Measurements from ENCODE around the gene SLC22A4.

Gene SLC22A4

DNA sequence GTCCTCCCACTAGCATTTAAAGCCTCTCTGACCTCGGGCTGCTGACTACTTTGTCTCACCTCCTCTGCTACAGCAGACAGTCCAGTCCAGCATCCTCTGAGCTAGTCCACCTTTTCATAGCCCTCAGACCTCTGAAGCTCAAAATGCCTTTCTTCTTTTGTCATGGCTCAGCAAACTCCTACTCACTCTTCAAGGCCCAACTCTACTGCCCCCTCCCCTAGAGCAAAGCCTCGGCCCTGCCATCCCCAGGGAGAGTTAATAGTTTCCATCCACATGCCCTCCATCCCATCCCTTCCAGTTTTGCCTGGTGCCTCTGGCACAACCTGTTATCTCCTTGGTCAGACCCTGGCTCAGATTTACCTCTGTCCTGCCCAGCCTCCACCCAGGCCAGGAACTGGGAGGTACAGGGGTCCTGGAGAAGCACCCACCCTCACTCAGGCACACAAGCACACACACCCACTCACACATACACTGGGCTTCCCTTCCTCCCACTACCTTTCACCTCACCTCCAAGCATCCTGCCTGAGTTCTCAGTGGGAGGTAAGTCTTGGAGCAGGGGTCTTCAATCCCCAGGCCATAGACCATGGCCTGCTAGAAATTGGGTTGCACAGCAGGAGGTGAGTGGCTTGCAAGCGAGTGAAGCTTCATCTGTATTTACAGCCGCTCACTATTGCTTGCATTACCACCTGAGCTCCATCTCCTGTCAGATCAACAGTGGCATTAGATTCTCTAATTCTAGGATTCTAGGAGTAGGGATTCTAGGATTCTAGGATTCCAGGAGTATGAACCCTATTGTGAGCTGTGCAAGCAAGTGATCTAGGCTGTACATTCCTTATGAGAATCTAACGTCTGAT lies 18.6 kb upstream of the SLC22A4 start:
- no peak for DNase-seq

DNA sequence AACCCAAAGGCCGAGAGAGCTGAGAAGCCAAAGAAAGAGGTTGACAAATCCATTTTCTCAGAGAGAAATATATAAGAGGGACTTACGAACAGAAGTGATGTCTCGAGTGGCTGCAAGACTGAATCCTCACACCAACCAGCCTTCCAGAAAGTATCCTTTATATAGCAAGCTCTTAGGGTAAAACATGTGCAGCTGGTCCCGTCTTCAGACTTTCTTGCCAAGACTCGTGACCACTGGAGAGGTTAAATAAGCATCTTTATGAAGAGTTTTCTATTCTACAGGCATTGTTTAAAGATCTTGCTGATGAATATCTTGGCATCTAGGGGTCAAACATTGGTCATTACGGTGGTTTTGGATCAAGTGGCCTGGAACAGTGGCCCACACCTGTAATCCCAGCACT lies 16.9 kb upstream of the SLC22A4 start:
- no peak for DNase-seq

DNA sequence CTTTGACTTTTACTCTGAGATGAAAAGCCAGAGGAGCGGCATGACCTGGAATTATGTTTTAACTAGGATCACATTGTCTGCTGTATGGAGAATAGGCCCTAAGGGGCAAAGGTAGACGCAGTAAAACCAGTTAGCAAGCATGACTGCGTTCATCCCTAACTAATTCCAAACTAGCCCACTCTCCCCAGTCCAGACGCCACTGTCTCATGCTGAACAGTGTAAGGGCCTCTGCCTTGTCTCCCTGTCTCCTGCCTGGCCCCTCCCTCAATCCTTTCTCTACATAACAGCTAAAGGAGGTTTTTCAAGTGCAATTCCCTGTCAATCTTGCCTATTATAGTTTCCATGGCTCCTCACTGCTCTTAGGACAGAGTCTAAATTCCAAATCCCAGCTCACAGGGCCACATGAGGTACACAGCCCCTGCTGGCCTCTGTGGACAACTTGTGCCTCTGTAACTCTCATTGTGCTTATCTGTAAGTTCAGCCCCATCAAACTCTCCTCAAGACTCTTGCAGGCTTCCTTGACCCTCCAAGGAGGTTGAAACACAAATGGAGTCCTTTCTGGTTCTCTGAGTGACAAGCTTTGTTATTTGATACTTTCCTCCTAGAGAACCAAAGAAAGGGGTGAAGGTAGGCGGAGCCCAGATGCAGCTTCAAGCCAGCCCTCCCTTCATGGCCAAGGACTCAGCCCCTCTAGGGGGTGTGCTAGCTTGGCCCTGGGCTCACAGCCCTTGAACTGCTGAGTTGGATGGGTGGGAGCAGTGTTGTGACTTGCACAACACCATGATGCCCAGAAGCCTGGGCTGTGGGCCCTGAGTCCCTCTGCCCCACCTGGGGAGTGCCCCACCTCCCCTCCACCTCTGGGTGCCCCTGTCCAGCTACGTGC lies 16.0 kb upstream of the SLC22A4 start:
- no peak for DNase-seq

DNA sequence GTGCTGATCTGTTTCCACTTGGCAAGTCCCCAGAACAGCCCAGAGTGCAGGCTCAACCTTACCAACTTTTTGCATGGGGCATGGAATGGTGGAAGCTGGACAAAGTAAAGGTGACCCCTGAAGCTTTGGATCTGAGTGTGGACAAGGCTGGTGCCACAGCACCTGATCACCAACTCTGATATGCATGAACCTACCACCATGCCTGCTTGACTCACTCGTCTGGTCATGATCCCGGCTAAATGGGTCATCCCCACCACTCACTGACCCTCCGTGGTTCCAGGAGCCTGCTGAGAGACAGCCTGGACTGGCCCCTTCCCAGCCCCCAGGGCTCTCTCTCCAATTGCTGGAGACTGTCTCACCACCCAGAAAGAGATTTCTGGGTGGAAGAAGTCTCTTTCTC lies 14.4 kb upstream of the SLC22A4 start:
- DNase-seq, result no peak

DNA sequence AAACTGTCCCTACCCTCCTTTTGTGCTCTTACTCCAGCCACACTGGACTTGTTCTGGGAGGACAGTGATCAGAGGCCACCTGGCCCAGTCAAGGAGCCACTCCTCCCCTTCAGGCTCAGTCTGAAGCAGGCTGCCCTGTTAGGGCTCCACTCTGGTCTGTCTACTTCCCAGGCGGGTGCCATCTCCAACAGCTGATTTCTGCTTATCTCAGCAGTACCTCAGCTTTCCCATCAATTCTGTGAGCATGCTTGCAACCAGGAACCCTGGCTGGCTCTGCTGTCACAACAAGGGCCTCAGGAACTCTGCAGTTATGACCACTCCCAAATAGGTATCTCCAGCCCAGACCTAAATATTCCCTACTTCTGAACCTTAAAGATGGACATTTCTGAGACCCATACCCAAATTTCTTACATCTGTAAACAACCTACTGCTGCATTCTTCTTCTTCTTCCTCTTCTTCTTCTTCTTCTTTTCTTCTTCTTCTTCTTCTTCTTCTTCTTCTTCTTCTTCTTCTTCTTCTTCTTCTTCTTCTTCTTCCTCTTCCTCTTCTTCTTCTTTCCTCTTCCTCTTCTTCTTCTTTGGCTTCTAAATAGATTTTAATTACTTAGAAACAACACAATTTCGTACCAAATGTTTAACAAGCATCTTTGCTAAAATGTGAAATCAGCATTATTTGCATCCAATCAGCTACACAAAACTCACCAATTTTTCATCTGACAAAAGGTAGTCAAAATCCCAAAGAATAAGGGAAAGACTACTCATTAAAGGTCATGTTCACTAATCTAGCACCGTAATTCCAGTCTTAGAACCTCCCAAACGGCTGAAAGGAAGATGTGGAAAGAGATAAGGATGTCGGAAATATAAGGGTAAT lies 13.6 kb upstream of the SLC22A4 start:
- no peak for DNase-seq

DNA sequence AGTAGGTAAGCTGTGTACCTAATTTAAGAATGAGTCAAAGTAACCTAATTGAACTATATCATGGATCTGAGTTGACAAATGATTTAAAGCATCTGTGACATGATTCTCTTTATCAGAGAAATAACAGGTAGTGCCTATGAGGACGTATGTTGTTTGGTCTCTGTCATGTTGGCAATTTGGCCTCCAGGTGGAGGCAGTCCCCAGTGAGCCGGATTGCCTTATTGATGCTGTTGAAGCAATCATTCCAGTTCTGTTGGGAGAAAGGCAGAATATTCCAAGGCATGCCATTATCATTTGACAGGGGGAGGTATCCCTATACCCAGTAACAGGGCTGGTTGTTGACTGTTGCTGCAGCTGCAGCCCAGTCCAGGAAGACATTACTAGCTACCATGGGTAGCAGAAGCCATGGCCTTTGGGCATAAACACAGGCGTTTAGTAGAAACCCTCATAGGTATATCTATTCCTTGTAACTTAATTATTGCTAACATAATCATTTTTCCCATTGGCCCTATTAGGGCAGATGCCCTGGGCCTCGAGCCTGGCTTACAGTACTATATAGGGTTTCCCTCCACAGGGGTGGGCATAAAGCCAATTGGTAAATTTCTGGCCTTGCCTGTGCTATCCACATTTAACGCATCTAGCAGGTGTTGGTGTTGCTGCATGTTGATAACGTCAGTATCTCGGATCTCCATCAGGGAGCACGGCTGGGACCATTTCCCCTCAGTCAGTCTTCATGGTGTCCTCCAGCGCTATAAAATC lies 12.2 kb upstream of the SLC22A4 start:
- no peak for DNase-seq

DNA sequence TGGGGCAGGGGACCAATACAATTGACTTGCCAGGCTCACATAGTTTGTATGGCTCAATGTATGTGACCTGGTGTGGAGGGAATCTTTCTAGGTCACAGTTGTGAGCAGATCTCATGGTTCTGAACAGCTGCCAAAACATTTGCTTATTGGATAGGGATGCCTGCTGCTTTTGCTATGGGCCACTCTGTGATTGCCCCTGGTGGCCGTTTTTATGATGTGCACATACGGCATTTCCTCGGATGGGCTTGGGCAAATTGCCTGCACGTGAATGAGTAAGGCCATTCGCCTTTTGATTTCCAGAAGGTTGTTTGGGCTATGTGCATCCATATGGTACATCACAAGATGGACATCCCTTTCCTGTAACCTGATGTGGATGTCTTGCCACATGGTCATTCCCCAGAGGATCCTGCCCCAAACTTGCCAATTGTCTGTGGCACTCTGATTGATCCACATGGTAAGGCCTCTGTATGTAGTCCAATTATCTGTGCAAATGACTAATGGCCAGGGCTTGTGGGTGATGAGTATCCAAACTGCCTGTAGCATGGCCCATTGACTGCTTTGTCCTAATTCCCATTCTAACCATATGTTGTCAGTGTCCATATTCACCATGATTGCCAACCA lies 10.7 kb upstream of the SLC22A4 start:
- DNase-seq, result no peak

DNA sequence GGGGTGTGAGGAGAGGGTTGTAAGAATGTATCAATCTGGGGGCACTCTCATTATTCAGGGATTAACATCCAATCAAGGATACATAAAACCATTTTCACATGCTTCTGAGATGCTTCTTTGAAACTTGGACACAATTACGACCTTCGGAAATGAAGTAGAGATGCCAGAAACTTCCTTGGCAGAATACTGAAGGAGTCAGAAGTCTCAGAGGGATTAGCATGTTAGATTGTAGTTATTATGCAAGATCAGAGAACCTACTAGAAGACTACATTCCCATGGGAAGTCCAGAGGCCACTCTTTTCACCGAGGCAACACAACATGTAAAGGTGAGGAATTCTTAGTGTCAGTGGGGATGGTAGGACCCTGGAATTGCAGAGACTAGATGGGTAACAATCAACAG lies 5.1 kb upstream of the SLC22A4 start:
- DNase-seq, result no peak

DNA sequence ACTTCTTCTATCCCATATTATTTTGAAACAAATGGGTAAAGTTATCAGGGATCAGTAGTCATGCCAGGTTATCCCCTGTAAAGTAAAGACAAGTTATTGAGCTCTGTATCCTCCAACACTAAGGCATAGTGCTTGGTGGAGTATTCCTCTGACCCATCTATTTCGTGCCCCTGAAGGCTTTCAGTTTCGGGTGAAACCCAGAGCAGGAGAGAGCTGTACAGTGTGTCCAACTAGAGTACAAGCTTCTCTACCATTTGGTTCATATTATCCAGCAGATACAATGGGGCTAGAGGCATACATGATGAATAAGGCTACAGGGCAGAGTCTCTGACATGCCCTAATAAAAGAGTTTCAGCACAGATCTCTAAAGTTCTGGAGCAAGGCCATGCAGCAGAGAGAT lies 3.2 kb upstream of the SLC22A4 start:
- DNase-seq, result no peak

DNA sequence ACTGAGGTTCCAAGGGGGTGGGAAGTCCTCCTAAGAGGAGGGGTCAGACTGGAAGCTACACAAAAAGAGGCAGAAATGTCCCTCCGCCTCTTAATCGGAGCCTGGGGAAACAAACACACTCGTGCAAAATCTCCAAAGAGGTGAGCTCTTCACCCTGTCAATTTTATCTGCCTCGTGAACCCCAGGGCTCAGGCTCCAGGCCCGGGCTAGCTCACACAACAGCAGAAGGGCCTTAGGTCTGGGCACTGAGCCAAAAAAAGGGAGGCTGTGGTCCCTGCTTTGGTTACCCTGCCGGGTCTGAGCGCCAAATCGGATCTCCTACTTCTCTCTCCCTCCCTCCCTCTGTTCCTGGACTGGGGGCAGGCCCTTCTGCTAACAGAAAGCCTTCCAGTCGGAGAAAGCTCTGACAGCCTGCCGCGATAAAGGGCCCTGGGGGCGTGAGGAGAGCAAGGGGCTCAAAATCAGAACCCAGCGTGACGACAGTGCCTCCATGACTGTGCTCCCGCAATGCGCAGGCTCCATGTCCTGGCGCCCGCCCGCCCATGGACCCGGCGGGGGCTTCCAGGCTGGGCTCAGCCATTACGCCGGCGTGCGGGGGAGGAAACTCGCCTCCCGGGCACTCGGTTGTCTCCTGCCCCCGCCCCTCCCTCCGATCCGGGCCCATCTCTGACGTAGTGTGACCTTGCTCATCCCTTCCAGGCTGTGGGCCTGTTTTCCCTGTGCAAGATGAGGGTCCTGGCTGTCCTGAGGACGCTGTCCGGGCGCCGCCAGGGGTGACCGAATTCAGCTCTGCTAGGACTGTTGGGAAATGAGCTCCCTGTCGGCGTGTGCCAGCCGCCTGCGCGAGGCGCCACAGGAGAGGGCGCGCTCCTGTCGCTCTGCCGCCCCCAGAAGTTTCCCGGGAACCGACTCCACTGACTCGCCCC lies 865 bp upstream of the SLC22A4 start:
- peak; percentile 76 for DNase-seq

DNA sequence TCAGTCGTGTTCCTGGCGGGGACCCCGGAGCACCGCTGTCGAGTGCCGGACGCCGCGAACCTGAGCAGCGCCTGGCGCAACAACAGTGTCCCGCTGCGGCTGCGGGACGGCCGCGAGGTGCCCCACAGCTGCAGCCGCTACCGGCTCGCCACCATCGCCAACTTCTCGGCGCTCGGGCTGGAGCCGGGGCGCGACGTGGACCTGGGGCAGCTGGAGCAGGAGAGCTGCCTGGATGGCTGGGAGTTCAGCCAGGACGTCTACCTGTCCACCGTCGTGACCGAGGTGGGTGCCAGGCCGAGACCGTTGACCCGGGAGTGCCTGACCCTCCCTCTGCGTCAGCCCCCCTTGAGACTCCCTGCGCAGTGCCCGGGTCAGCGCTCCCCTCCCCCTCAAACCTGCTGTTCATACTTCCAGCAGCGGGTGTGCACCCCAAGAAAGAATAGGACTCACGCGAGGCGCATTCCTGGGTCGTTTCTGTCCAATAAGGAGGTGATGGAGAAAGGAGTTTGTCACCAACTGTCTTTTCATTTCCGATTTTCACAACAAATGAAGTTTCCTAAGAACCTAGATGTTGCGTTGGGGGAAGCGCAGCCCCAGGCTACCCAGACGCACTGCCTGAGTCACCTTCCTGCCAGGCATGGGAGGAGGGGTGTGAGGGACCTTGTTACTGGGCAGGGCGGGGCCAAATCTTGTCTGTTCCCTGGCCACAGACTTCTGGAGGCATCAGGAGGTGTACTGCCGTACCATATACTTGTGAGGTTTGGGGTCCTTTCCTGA lies 722 bp downstream of the SLC22A4 start:
- peak; percentile 82 for DNase-seq

DNA sequence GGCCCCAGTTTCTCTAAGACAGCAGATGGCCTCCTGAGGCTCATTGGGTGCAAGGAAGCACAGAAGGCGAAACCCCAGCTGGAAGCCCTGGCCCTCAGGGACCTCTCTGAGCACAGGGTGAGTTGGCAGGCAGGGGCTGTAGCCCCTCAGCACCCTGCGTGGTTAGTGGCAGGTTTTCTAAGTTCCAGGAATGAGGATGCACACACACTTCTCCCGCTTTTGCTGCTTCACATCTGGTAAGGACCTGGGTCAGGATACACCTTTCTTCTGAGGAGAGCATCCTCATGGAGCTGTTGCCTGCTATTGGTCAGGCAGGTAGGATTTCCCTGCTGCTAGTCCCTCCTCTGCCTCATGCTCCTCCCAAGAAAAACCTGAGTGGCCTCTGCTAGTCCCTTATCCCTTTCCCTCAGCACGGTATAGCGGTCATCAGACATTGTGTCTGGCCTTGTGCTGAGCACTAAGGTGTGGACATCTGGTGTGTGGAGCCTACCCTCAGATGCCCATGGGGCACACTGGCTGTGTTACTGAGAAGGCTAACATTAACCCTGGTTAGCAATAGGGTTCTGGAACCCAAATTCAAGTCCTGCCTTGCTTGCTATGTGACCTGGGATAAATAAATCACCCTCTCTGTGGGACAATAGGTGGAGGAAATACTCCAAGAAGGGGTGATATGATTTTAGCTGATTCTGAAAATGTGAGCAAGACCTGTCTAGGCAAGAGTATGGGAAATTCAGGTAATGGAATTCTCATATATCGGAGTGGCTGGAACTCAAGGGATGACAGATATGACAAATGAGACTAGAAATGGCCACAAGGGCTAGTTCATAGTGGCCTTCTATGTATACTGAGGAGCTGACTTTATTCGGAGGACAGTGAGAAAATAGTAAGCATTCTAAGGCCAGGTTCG lies 1.6 kb downstream of the SLC22A4 start:
- no peak for DNase-seq

DNA sequence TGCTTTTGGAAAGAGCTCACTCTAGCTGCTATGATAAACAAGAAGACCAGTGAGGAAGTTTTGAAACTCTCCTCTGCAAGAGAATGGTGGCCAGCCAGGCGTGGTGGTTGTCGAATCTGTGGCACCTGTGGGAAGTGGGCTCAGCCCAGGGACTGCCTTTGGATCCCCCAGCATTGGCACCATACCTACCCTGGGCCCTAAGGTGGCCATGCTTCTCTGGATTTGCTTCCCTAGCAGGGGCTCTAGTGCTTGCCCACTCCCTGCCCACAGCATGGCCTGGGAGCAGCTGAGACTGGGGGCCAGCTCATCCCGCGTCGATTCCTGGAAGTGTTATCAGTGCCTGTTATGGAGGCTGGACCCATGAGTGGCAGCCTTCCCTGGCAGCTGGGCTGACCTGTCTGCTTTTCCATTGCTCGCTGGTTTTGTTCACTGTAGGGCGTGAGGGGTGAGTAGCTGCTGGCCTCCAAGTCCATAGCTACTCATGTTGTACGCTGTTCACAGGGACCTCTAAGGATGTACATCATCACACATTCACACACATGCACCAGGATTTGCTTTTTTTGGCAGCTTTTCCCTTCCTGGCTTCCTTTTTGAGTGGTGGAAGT lies 2.3 kb downstream of the SLC22A4 start:
- no peak for DNase-seq

DNA sequence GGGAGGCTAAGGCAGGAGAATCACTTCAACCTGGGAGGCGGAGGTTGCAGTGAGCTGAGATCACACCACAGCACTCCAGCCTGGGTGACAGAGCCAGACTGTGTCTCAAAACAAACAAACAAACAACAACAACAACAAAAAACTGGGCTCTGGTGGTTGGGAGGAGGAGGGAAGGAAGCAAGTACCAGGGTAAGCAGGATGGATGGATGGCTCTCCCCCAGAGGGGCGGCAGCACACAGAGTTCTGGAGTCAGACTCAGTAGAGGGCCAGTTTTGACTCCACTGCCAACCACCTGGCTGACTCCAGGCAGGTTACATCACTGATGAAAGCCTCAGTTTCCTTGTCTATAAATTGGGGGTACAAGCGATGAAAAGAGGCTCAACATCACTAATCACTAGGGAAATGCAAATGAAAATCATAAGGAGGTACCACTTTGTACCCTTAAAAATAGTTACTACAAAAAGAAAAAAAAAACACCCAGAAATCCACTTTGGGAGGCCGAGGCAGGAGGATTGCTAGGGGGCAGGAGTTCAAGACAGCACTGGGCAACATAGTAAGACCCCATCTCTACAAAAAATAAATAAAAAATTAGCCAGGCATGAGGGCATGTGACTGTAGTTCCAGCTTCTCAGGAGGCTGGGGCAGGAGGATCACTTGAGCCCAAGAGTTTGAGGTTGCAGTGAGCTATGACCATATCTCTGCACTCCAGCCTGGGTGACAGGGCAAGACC lies 3.2 kb downstream of the SLC22A4 start:
- no peak for DNase-seq

DNA sequence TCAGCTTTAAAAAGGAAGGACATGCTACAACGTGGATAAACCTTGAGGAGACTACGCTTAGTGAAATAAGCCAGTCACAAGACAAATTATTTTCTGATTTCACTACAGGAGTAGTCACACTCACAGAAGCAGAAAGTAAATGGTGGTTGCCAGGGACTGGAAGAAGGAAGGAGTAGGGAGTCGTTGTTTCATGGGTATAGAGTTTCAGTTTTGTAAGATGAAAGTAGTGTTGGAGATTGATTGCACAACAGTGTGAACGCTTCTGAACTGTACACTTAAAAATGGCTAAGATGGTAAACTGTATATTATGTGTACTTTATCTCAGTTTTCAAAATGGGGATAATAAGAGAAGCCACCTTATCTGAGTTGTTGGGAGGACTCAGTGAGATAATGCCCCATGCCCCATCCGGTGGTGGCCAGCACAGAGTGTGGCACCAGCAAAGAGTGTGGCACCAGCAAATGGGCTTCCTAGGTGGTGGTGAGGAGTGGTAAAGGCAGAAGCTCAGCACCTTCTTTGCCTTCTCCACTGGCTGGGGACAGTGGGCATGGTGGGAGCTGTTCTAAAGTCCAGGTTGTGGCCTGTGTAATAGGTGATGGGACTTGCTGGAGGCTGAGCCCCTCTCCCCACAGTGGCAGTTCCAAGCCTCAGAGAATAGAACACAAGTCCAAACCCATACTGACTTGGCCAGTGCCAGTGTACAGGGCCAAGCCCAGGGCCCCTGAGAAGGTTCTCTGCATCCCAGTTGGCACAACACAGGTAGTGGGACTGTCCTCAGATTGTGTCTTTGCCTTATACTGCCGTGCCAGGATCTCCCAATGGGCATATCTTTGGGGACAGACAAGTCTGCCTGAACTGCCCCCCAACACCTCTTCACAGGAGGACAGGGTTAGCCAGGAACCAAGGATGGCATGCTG lies 4.4 kb downstream of the SLC22A4 start:
- no peak for DNase-seq

DNA sequence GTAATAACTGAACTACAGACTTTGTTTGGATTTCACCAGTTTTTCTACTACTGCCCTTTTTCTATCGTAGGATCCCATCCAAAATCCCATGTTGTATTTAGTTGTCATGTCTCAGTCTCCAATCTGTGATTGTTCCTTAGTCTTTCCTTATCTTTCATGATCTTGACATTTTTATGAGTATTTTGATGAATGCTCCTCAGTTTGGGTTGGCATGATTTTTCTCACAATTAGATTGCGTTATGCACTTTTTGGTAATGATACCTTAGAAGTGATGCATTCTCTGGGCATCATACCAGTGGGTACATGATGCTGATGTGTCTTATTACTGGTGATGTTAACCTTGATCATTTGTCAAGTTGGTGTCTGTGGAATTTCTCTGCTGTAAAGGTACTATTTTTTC lies 5.7 kb downstream of the SLC22A4 start:
- DNase-seq, result no peak
